GM12873 (cell line): Measurements from ENCODE around the gene TMEM273.

Source experiments
- TF ChIP-seq, protein P1 (sequence below): IDR thresholded peaks from 2 replicates; pipeline ENCODE4 v1.5.1; 2012; ENCODE audit warnings: low read depth, mild to moderate bottlenecking, moderate library complexity, low read length, control low read depth; ENCODE audit not compliant: insufficient read depth; ENCODE audit errors: missing control alignments

The TMEM273 gene

DNA sequence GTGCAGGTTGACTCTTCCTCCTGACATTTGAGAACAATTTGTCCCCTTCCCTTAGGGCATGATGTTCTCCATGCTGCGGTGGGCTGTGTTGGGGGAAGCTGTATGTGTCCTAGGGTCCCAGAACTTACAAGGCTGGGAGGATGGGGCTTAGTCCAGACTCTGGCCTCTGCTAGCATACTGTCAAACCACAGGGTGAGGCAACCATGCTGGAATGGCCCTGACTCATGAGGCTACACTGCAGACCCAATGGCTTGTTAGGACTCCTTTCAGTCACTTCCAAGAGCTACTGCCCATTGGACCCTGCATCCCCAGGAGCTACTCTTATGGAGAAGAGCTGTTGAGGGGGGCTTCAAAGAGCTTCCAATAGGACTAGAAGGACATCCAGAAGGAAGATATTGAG, 34.2 kb downstream of the TMEM273 start:
- TF ChIP-seq, protein P1, sequence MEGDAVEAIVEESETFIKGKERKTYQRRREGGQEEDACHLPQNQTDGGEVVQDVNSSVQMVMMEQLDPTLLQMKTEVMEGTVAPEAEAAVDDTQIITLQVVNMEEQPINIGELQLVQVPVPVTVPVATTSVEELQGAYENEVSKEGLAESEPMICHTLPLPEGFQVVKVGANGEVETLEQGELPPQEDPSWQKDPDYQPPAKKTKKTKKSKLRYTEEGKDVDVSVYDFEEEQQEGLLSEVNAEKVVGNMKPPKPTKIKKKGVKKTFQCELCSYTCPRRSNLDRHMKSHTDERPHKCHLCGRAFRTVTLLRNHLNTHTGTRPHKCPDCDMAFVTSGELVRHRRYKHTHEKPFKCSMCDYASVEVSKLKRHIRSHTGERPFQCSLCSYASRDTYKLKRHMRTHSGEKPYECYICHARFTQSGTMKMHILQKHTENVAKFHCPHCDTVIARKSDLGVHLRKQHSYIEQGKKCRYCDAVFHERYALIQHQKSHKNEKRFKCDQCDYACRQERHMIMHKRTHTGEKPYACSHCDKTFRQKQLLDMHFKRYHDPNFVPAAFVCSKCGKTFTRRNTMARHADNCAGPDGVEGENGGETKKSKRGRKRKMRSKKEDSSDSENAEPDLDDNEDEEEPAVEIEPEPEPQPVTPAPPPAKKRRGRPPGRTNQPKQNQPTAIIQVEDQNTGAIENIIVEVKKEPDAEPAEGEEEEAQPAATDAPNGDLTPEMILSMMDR: no peak

DNA sequence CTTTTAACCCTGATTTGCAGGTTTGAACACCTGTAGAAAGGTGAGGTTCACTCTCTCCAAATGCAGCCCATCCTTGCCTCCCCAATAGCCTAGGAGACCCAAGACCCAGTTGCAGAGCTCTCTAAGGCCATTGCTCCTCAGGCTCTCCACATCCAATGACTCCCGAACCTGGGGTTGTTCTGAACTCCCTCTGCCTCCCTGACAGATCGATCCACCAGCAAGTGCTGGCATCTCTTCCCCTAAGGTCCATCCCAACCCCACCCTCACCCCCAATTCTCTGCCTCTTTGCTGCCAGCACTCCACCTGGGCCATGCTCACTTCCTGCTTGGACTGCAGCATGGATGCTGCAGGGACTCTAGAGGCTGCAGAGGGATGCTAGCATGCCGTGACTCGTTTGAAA, 35.1 kb downstream of the TMEM273 start:
- TF ChIP-seq, protein P1: no peak

DNA sequence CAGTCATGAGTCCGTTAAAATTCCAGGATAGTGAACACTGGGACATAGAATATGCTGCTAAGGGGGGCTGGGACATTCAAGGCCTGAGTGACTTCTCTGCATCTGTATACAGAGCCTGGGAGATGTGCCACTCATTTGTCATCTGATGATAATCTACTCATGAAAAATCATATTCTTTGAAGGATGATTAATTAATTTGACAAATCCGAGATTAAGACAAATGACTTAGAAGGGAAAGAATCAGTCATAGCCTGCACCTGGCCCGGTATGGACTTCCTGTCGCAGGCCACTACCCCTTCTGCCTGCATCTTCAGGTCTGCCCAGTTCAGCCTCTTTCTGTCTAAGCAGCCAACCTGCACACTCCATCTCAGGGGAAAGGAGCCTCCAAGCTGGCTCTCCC, 35.5 kb downstream of the TMEM273 start:
- TF ChIP-seq, protein P1: no peak

DNA sequence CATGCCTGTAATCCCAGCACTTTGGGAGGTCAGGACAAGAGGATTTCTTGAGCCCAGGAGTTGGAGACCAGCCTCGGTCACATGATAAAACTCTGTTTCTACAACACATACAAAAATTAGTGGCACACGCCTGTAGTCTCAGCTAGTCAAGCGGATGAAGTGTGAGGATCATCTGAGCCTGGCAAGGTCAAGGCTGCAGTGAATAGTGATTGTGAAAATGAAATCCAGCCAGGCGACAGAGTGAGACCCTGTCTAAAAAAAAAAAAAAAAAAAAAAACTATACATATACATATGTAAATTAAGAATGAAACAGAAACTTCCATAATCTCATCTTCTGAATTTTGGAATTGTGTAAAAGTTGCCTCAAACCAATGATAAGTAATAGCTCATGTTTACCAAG, 36.2 kb downstream of the TMEM273 start:
- TF ChIP-seq, protein P1: no peak

DNA sequence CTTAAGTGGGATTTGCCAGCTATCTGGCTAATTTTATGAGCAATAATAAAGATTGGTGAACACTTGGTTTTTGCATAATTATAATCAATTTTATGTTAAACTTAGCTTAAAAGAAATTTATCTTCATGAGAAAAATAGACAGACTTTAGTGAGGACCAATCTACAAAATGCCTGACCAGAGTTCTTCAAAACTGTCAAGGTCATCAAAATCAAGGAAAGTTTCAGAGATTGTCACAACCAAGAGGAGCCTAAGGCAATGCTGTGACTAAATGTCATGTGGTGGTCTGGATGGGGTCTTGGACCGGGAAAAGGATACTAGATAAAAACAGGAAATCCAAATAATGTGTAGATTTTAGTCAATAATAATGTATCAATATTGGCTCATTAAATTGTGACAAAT, 36.7 kb downstream of the TMEM273 start:
- TF ChIP-seq, protein P1: no peak

DNA sequence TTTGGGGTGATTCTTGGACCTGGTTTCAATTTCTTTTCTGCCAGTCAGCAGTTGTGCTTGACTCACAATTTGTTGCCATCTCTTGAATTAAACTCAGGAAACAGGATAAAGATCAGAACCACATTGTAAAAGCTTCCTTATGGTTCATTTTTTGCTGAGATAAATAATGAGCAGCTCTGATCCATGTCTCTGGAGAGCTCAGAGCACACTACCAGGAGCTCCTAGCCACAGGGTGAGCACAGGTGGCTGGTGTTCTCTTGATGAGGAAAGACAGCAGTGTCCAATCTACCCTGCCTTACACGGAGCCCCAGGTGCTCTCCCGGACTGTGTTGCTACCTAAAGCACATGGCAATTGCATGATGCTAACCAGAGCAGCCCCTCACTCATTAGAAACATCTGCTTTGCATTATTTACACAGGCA, 37.2 kb downstream of the TMEM273 start:
- TF ChIP-seq, protein P1: no peak

DNA sequence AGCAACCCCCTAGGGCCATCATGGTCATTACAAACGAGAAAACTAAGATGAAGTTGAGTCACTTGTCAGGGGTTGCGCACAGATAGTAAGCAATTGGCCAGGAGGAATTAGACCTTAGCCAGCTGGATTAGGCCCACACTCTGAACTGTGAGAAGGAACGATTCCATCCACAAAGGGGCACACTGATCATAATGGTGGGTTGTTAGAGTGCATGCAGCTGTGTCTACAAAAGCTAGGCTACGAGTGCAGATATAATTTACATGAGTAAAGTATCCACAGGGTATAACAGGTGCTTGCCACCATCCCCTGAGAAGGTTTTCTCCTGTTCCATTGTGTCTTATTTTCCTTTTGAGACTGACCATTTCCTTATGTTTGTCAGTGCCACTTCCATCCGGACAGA, 37.8 kb downstream of the TMEM273 start:
- TF ChIP-seq, protein P1: no peak
